ENCODE measurements around the gene PCDHGA1.
A peak's percentile ranks its signal among the peaks of the same experiment; 100 is the strongest.
"Not testable (repeated sequence)": the region's sequence is repeated elsewhere in the genome, so short reads cannot be mapped to it uniquely, and the experiment has no call there.

The PCDHGA1 gene

GRCh38 chr5:141330299-141331080, at the start of gene PCDHGA1:
Gene PCDHGA1 (plus strand): TSS chr5:141330514.
- Histone ChIP-seq H3K9ac (ENCODE audit: low read length) (no peak within 1 kb of the TSS), H3K27me3 (ENCODE audit: control insufficient read depth in 1 of 2, insufficient read depth in 2 of 2, low read length in 2 of 2) (no peaks in the 10 kb centered on the region), H3K36me3 (ENCODE audit: insufficient read depth, low read length) (no peaks in the 10 kb centered on the region), H3K27ac (ENCODE audit: low read depth, low read length) (no peak within 1 kb of the TSS), H3K4me1 (ENCODE audit: insufficient read depth, low read length) (no peaks in the 10 kb centered on the region), H3K4me3 (ENCODE audit: low read depth in 1 of 2, low read length in 2 of 2) (peak within 1 kb of the TSS in 1 of 2 donors; percentile 25), H3K9me3 (ENCODE audit: low read length) (peaks cover 46% of the 10 kb centered on the region)

- Histone ChIP-seq H3K9ac (ENCODE audit: low read length) (no peak overlapping the region), H3K27me3 (ENCODE audit: control insufficient read depth in 1 of 2, insufficient read depth in 2 of 2, low read length in 2 of 2) (no peaks in the 10 kb centered on the region), H3K27ac (ENCODE audit: low read depth, low read length) (no peak overlapping the region), H3K9me3 (ENCODE audit: low read length) (peaks cover 27% of the 10 kb centered on the region), H3K4me3 (ENCODE audit: low read depth in 1 of 2, low read length in 2 of 2) (no peak overlapping the region), H3K4me1 (ENCODE audit: insufficient read depth, low read length) (no peaks in the 10 kb centered on the region), H3K36me3 (ENCODE audit: insufficient read depth, low read length) (no peaks in the 10 kb centered on the region)
These were observed 31.9 kb upstream of the PCDHGA1 start for GRCh38 chr5:141298376-141298775.

GRCh38 chr5:141303756-141304155, 26.6 kb upstream of the PCDHGA1 start, which contains the start of gene SLC25A2:
Gene SLC25A2 (minus strand): TSS chr5:141304049. CDS start chr5:141303865, 184 bp downstream.
- no peaks in the 10 kb centered on the region for H3K4me1 ChIP-seq (ENCODE audit: insufficient read depth, low read length)
- no peaks in the 10 kb centered on the region for H3K36me3 ChIP-seq (ENCODE audit: insufficient read depth, low read length)
- H3K27ac ChIP-seq (ENCODE audit: low read depth, low read length): no peak within 1 kb of the TSS
- H3K9me3 ChIP-seq (ENCODE audit: low read length): peaks cover 35% of the 10 kb centered on the region
- no peaks in the 10 kb centered on the region for H3K27me3 ChIP-seq (ENCODE audit: control insufficient read depth in 1 of 2, insufficient read depth in 2 of 2, low read length in 2 of 2)
- H3K9ac ChIP-seq (ENCODE audit: low read length): no peak within 1 kb of the TSS
- peak within 1 kb of the TSS in 1 of 2 donors; percentile 25 for H3K4me3 ChIP-seq (ENCODE audit: low read depth in 1 of 2, low read length in 2 of 2)

GRCh38 chr5:141306630-141307029, 23.7 kb upstream of the PCDHGA1 start:
- Histone ChIP-seq H3K4me3 (ENCODE audit: low read depth in 1 of 2, low read length in 2 of 2) (no peak overlapping the region), H3K9me3 (ENCODE audit: low read length) (peaks cover 41% of the 10 kb centered on the region), H3K27ac (ENCODE audit: low read depth, low read length) (no peak overlapping the region), H3K36me3 (ENCODE audit: insufficient read depth, low read length) (no peaks in the 10 kb centered on the region), H3K4me1 (ENCODE audit: insufficient read depth, low read length) (no peaks in the 10 kb centered on the region), H3K9ac (ENCODE audit: low read length) (no peak overlapping the region), H3K27me3 (ENCODE audit: control insufficient read depth in 1 of 2, insufficient read depth in 2 of 2, low read length in 2 of 2) (no peaks in the 10 kb centered on the region)

- H3K9ac ChIP-seq (ENCODE audit: low read length): no peak overlapping the region
- peaks cover 52% of the 10 kb centered on the region for H3K9me3 ChIP-seq (ENCODE audit: low read length)
- H3K36me3 ChIP-seq (ENCODE audit: insufficient read depth, low read length): peaks cover 6% of the 10 kb centered on the region
- no peak overlapping the region for H3K4me3 ChIP-seq (ENCODE audit: low read depth in 1 of 2, low read length in 2 of 2)
- no peaks in the 10 kb centered on the region for H3K27me3 ChIP-seq (ENCODE audit: control insufficient read depth in 1 of 2, insufficient read depth in 2 of 2, low read length in 2 of 2)
- no peaks in the 10 kb centered on the region for H3K4me1 ChIP-seq (ENCODE audit: insufficient read depth, low read length)
- H3K27ac ChIP-seq (ENCODE audit: low read depth, low read length): no peak overlapping the region
These were observed 16.6 kb upstream of the PCDHGA1 start for GRCh38 chr5:141313711-141314110.

GRCh38 chr5:141316963-141317362, 13.4 kb upstream of the PCDHGA1 start:
- H3K27ac ChIP-seq (ENCODE audit: low read depth, low read length); H3K4me3 ChIP-seq (ENCODE audit: low read depth in 1 of 2, low read length in 2 of 2); H3K4me1 ChIP-seq (ENCODE audit: insufficient read depth, low read length); H3K27me3 ChIP-seq (ENCODE audit: control insufficient read depth in 1 of 2, insufficient read depth in 2 of 2, low read length in 2 of 2); H3K9ac ChIP-seq (ENCODE audit: low read length): not testable (repeated sequence)
- Histone ChIP-seq H3K36me3 (ENCODE audit: insufficient read depth, low read length) (peaks cover 19% of the 10 kb centered on the region), H3K9me3 (ENCODE audit: low read length) (peaks cover 55% of the 10 kb centered on the region)

- H3K27ac ChIP-seq (ENCODE audit: low read depth, low read length): no peak overlapping the region
- no peaks in the 10 kb centered on the region for H3K4me1 ChIP-seq (ENCODE audit: insufficient read depth, low read length)
- H3K9me3 ChIP-seq (ENCODE audit: low read length): peaks cover 52% of the 10 kb centered on the region
- H3K9ac ChIP-seq (ENCODE audit: low read length): no peak overlapping the region
- H3K36me3 ChIP-seq (ENCODE audit: insufficient read depth, low read length): peaks cover 19% of the 10 kb centered on the region
- no peaks in the 10 kb centered on the region for H3K27me3 ChIP-seq (ENCODE audit: control insufficient read depth in 1 of 2, insufficient read depth in 2 of 2, low read length in 2 of 2)
- peak overlapping the region; percentile 98 for H3K4me3 ChIP-seq (ENCODE audit: low read depth in 1 of 2, low read length in 2 of 2)
These were observed 11.1 kb upstream of the PCDHGA1 start for GRCh38 chr5:141319202-141319601.

GRCh38 chr5:141319699-141320098, 10.6 kb upstream of the PCDHGA1 start:
- Histone ChIP-seq H3K9ac (ENCODE audit: low read length) (no peak overlapping the region), H3K27me3 (ENCODE audit: control insufficient read depth in 1 of 2, insufficient read depth in 2 of 2, low read length in 2 of 2) (no peaks in the 10 kb centered on the region), H3K4me1 (ENCODE audit: insufficient read depth, low read length) (no peaks in the 10 kb centered on the region), H3K9me3 (ENCODE audit: low read length) (peaks cover 51% of the 10 kb centered on the region), H3K4me3 (ENCODE audit: low read depth in 1 of 2, low read length in 2 of 2) (peak overlapping the region; percentile 98), H3K27ac (ENCODE audit: low read depth, low read length) (no peak overlapping the region), H3K36me3 (ENCODE audit: insufficient read depth, low read length) (peaks cover 19% of the 10 kb centered on the region)

GRCh38 chr5:141320225-141321169, 9.8 kb upstream of the PCDHGA1 start, which contains the start of gene TAF7:
Gene TAF7 (minus strand): TSS chr5:141320784. CDS start chr5:141320044, 740 bp downstream.
- Histone ChIP-seq H3K9me3 (ENCODE audit: low read length) (peaks cover 46% of the 10 kb centered on the region), H3K27ac (ENCODE audit: low read depth, low read length) (peak within 1 kb of the TSS; percentile 89), H3K4me1 (ENCODE audit: insufficient read depth, low read length) (no peaks in the 10 kb centered on the region), H3K9ac (ENCODE audit: low read length) (peak within 1 kb of the TSS; percentile 59), H3K27me3 (ENCODE audit: control insufficient read depth in 1 of 2, insufficient read depth in 2 of 2, low read length in 2 of 2) (no peaks in the 10 kb centered on the region), H3K4me3 (ENCODE audit: low read depth in 1 of 2, low read length in 2 of 2) (peak within 1 kb of the TSS; percentile 98), H3K36me3 (ENCODE audit: insufficient read depth, low read length) (peaks cover 19% of the 10 kb centered on the region)

- Histone ChIP-seq H3K4me3 (ENCODE audit: low read depth in 1 of 2, low read length in 2 of 2) (no peak overlapping the region), H3K9me3 (ENCODE audit: low read length) (peaks cover 37% of the 10 kb centered on the region)
These were observed 8.1 kb upstream of the PCDHGA1 start for GRCh38 chr5:141322261-141322660.

GRCh38 chr5:141326088-141326854, 4.0 kb upstream of the PCDHGA1 start:
- Histone ChIP-seq H3K27ac (ENCODE audit: low read depth, low read length) (no peak overlapping the region), H3K4me1 (ENCODE audit: insufficient read depth, low read length) (no peaks in the 10 kb centered on the region), H3K9ac (ENCODE audit: low read length) (peak overlapping the region; percentile 38), H3K27me3 (ENCODE audit: control insufficient read depth in 1 of 2, insufficient read depth in 2 of 2, low read length in 2 of 2) (no peaks in the 10 kb centered on the region), H3K4me3 (ENCODE audit: low read depth in 1 of 2, low read length in 2 of 2) (peak overlapping the region; percentile 37 to 72), H3K36me3 (ENCODE audit: insufficient read depth, low read length) (no peaks in the 10 kb centered on the region), H3K9me3 (ENCODE audit: low read length) (peaks cover 36% of the 10 kb centered on the region)

More at GRCh38 chr5:141322261-141322660, 8.1 kb upstream of the PCDHGA1 start:
- no peaks in the 10 kb centered on the region for H3K4me1 ChIP-seq (ENCODE audit: insufficient read depth, low read length)
- no peaks in the 10 kb centered on the region for H3K27me3 ChIP-seq (ENCODE audit: control insufficient read depth in 1 of 2, insufficient read depth in 2 of 2, low read length in 2 of 2)
- H3K36me3 ChIP-seq (ENCODE audit: insufficient read depth, low read length): peaks cover 19% of the 10 kb centered on the region
- H3K9ac ChIP-seq (ENCODE audit: low read length): no peak overlapping the region
- no peak overlapping the region for H3K27ac ChIP-seq (ENCODE audit: low read depth, low read length)
